Diencephalon (tissue), 1 donor: Measurements from ENCODE around the gene DKK2. TPM values are rescaled to one million over a fixed set of nuclear protein-coding genes. Genes with fewer than 3 reads are reported as not detected.

Source experiments
- total RNA-seq: library from RNA; depleted of rRNA; stranded (reverse); fragments of >200 nt; gene quantifications from one replicate; pipeline ENCODE4 v1.2.3, GENCODE V29; 2014

Gene DKK2
- total RNA-seq: 5.8 TPM

GRCh38 chr4:107035819-107036583, at the start of gene DKK2:
DKK2 (minus strand) TSS chr4:107036313; CDS start chr4:107035591, 722 bp downstream.

